Nephron progenitor cell (in vitro differentiated cells): ENCODE measurements around the gene CEACAM4.

Experiments used
- DNase-seq: peaks from one replicate; pipeline ENCODE4 v3.0.0; 2021
- H3K27ac Mint-ChIP-seq: 2 replicates; pipeline ENCODE4 v1.8.0; 2021; ENCODE audit warnings: mild to moderate bottlenecking, moderate library complexity, mixed read lengths
- H3K27me3 Mint-ChIP-seq: 2 replicates; pipeline ENCODE4 v1.8.0; 2021; ENCODE audit warnings: mild to moderate bottlenecking, low read depth, mixed read lengths; ENCODE audit not compliant: poor library complexity
- H3K36me3 Mint-ChIP-seq: 2 replicates; pipeline ENCODE4 v1.8.0; 2021; ENCODE audit warnings: low read depth, mixed read lengths
- H3K4me1 Mint-ChIP-seq: 2 replicates; pipeline ENCODE4 v1.8.0; 2021; ENCODE audit warnings: mixed read lengths
- H3K4me3 Mint-ChIP-seq: 2 replicates; pipeline ENCODE4 v1.8.0; 2021; ENCODE audit warnings: mild to moderate bottlenecking, moderate library complexity, mixed read lengths
- H3K9me3 Mint-ChIP-seq: 2 replicates; pipeline ENCODE4 v1.8.0; 2021; ENCODE audit warnings: mild to moderate bottlenecking, moderate library complexity, mixed read lengths
- TF ChIP-seq, protein P1 (sequence below): fragments of 200-600 bp; sonication (generic); IDR thresholded peaks from 2 replicates; pipeline ENCODE4 v1.5.0; 2021; ENCODE audit warnings: antibody characterized with exemption

CEACAM4 gene

DNA sequence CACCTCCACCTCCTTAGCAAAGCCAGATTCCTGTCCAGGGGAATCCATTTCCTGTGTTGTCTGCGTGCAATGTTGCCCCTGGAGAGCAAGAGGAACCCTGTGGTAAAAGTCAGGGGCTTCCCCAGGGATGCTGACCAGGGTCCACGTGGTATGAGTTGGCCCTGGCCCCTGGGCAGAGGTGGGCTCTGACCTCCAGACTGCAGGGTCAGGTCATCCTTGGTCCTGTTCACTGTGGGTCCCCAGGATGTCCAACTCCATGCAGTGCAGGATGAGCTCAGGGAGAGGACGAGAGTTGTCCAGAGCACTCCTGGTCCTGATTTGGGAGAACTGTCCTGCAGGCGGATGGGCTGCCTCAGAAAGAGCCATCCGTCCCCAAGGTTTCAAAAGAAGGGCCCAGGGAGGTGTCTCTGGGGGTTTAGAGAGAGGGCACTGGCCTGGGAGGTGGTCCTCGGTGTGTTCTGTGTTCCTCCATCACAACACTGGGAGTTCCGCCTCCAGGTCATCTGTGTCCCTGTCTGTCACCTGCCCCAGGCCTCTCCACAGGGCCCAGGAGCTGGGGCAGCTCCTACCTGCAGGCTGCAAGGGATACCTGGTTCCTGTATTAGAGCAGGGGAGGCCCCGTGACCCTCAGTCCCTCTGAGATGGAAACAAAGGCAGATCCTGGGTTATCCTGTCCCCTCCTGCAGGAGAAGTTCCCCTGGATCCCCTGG, 1.2 kb upstream of the CEACAM4 start:
- TF ChIP-seq, protein P1, sequence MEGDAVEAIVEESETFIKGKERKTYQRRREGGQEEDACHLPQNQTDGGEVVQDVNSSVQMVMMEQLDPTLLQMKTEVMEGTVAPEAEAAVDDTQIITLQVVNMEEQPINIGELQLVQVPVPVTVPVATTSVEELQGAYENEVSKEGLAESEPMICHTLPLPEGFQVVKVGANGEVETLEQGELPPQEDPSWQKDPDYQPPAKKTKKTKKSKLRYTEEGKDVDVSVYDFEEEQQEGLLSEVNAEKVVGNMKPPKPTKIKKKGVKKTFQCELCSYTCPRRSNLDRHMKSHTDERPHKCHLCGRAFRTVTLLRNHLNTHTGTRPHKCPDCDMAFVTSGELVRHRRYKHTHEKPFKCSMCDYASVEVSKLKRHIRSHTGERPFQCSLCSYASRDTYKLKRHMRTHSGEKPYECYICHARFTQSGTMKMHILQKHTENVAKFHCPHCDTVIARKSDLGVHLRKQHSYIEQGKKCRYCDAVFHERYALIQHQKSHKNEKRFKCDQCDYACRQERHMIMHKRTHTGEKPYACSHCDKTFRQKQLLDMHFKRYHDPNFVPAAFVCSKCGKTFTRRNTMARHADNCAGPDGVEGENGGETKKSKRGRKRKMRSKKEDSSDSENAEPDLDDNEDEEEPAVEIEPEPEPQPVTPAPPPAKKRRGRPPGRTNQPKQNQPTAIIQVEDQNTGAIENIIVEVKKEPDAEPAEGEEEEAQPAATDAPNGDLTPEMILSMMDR: no peak
- no peak for DNase-seq
- Mint-ChIP-seq H3K36me3 (no peaks in the 10 kb centered on the region), H3K4me3 (no peak overlapping the region), H3K4me1 (no peaks in the 10 kb centered on the region), H3K9me3 (peaks cover 88% of the 10 kb centered on the region), H3K27me3 (peaks cover 5% of the 10 kb centered on the region), H3K27ac (no peak overlapping the region)

GRCh38 chr19:41626278-41626677, 596 bp downstream of the CEACAM4 start:
- no peaks in the 10 kb centered on the region for H3K4me1 Mint-ChIP-seq

GRCh38 chr19:41624937-41625336, 1.9 kb downstream of the CEACAM4 start:
- Mint-ChIP-seq H3K27me3 (peaks cover 5% of the 10 kb centered on the region), H3K4me1 (no peaks in the 10 kb centered on the region), H3K4me3 (no peak overlapping the region), H3K36me3 (no peaks in the 10 kb centered on the region), H3K9me3 (peaks cover 87% of the 10 kb centered on the region), H3K27ac (no peak overlapping the region)
- TF ChIP-seq, protein P1: no peak
- no peak for DNase-seq

More at GRCh38 chr19:41626278-41626677, 596 bp downstream of the CEACAM4 start:
- peaks cover 5% of the 10 kb centered on the region for H3K27me3 Mint-ChIP-seq
- peaks cover 89% of the 10 kb centered on the region for H3K9me3 Mint-ChIP-seq
- DNase-seq: no peak
- no peak overlapping the region for H3K27ac Mint-ChIP-seq
- no peak overlapping the region for H3K4me3 Mint-ChIP-seq
- H3K36me3 Mint-ChIP-seq: no peaks in the 10 kb centered on the region
- TF ChIP-seq, protein P1: no peak

DNA sequence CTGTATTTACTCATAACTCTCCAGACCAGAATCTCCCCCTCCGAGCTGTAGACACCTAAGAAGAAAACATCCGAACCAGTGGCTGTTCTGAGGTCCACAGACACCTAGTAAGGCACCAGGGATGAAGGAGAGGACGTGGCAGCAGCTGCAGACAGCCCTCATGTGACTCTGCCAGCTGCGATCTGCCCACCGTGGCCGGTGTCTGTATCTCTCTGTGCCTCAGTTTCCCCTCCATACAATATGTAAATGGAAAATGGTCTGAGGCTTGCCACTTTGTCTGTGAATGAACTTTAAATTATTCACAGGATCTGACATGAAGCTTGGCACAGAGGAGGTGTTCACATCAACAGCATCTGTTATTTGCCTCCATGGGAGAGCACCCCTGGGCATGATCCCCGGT, 2.4 kb downstream of the CEACAM4 start:
- H3K4me1 Mint-ChIP-seq: no peaks in the 10 kb centered on the region
- no peak overlapping the region for H3K27ac Mint-ChIP-seq
- peaks cover 5% of the 10 kb centered on the region for H3K27me3 Mint-ChIP-seq
- H3K36me3 Mint-ChIP-seq: no peaks in the 10 kb centered on the region
- H3K4me3 Mint-ChIP-seq: no peak overlapping the region
- TF ChIP-seq, protein P1: no peak
- DNase-seq: no peak
- H3K9me3 Mint-ChIP-seq: peaks cover 85% of the 10 kb centered on the region

- TF ChIP-seq, protein P1: no peak
- no peak for DNase-seq
These were observed 3.5 kb downstream of the CEACAM4 start for GRCh38 chr19:41623360-41623759.

GRCh38 chr19:41621654-41622053, 5.2 kb downstream of the CEACAM4 start:
- no peak for DNase-seq
- Mint-ChIP-seq H3K4me3 (no peak overlapping the region), H3K4me1 (no peaks in the 10 kb centered on the region), H3K9me3 (peaks cover 81% of the 10 kb centered on the region), H3K36me3 (no peaks in the 10 kb centered on the region), H3K27ac (no peak overlapping the region), H3K27me3 (peaks cover 5% of the 10 kb centered on the region)
- TF ChIP-seq, protein P1: no peak

More at GRCh38 chr19:41623360-41623759, 3.5 kb downstream of the CEACAM4 start:
- H3K4me3 Mint-ChIP-seq: no peak overlapping the region
- H3K9me3 Mint-ChIP-seq: peaks cover 79% of the 10 kb centered on the region
- no peak overlapping the region for H3K27ac Mint-ChIP-seq
- no peaks in the 10 kb centered on the region for H3K36me3 Mint-ChIP-seq
- H3K4me1 Mint-ChIP-seq: no peaks in the 10 kb centered on the region
- peaks cover 5% of the 10 kb centered on the region for H3K27me3 Mint-ChIP-seq
